ENCODE data around the gene OPA3.
"Not testable (repeated sequence)": the region's sequence is repeated elsewhere in the genome, so short reads cannot be mapped to it uniquely, and the experiment has no call there.

Gene OPA3

DNA sequence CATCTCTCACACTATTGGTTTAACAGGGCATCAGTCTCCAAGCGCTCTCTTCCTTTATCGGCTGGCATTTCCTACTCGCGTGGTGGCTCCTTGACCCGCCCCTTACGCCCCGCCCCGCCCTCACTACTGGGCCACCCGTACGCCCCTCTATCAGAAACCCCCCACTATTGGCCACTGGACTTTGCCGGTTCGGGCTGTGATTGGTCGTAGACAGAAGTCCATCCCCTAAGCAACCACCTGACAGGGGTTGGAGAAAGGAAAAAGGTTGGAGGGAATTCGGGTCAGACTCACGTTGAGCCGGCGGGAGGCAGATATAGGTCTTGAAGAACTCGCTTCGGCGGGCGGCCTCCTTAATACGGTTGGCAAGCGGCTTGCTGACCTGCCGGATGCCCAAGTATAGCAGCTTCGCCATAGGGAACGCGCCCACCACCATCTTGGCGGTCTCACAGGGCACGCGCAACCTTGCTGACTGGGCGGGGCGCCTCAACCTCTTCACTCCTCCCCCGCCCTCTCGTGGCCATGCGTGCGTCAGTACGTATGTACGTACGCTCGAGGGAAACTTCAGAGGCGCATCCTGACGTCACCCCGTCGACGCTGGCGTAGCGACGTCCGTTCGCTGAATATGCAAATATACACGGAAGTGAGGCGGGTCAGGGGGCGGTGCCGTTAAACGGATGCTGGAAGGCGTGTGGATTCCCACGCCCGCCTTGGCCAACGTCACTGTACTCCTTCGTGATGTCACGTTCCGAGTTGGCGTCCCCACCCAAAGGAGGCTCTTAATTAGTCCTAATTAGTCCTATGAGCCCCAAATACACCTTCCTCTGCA is at the start of gene OPA3:
OPA3 (minus strand) TSS at position 471 of the 826 bp plus-strand sequence; CDS start at position 433, 38 bp downstream.
- peak; percentile 95 to 99 for DNase-seq (ENCODE audit: low spot score in 2 of 2)
- Mint-ChIP-seq H3K27me3 (peaks cover 3% of the 10 kb centered on the region), H3K4me3 (peak within 1 kb of the TSS; percentile 82), H3K36me3 (ENCODE audit: insufficient read depth) (peaks cover 16% of the 10 kb centered on the region), H3K4me1 (peaks cover 12% of the 10 kb centered on the region), H3K27ac (ENCODE audit: low read depth) (peak within 1 kb of the TSS; percentile 89), H3K9me3 (no peaks in the 10 kb centered on the region)
- peak; percentile 89 for ATAC-seq (replicated peaks; ENCODE audit: extremely low read depth, poor library complexity, severe bottlenecking)

DNA sequence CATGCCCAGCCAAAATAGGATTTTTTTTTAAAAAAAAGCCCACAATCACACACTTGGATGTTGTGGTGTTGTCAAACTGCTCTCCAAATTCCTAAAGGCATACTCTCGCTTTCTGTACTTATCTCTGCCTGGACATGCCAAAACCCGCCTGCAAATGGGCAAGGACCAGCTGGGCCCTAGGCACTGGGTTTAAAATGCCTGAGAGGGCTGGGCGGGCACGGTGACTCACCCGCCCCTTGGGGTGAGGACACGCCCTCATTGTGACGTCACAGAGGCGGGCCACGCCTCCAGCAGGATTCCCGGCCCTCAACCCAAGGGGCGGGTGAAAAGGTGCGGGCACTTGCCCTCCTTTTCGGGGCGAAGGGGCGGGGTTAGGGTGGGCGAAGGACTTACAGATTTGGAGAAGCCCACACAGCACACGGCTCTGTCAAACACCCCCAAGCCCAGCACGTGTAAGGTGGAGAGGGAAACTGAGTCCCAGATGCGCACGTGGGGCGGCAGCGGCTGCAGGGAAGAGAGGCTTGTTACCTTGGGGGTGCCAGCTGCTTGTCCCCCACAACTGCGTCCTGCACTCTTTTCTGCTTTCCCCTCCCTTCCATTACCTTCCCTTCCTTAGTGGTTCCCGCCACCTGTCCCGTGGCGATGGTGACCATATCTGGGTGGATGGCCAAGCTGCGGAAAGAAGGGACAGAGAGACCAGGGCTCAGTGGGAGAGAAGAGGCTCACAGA is 48.0 kb upstream of the OPA3 start:
- Mint-ChIP-seq H3K36me3 (ENCODE audit: insufficient read depth) (peaks cover 5% of the 10 kb centered on the region), H3K4me1 (no peaks in the 10 kb centered on the region), H3K27me3 (no peaks in the 10 kb centered on the region), H3K27ac (ENCODE audit: low read depth) (no peak overlapping the region), H3K4me3 (no peak overlapping the region), H3K9me3 (no peaks in the 10 kb centered on the region)
- DNase-seq (ENCODE audit: low spot score in 2 of 2): no peak
- ATAC-seq (replicated peaks; ENCODE audit: extremely low read depth, poor library complexity, severe bottlenecking): no peak

DNA sequence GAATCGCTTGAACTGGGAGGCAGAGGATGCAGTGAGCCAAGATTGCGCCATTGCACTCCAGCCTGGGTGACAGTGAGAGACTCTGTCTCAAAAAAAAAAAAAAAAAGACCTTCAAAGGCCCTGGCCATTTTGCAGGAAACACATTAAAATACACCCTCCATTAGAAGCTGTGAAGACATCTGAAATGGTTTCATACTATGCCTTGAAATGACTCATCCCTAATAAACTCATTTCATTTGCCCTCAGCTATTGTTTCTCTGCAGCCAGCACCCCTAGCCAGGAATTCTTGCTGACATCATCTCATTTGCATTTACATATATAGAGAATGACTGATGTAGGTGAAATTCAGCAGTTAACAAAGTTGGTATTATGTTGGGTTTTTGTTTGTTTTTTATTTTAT is 45.9 kb upstream of the OPA3 start:
- no peaks in the 10 kb centered on the region for H3K9me3 Mint-ChIP-seq
- ATAC-seq (replicated peaks; ENCODE audit: extremely low read depth, poor library complexity, severe bottlenecking) (no peak), DNase-seq (ENCODE audit: low spot score in 2 of 2) (no peak)
- H3K27ac Mint-ChIP-seq (ENCODE audit: low read depth): no peak overlapping the region
- no peak overlapping the region for H3K4me3 Mint-ChIP-seq
- no peaks in the 10 kb centered on the region for H3K4me1 Mint-ChIP-seq
- H3K27me3 Mint-ChIP-seq: no peaks in the 10 kb centered on the region
- H3K36me3 Mint-ChIP-seq (ENCODE audit: insufficient read depth): peaks cover 13% of the 10 kb centered on the region

DNA sequence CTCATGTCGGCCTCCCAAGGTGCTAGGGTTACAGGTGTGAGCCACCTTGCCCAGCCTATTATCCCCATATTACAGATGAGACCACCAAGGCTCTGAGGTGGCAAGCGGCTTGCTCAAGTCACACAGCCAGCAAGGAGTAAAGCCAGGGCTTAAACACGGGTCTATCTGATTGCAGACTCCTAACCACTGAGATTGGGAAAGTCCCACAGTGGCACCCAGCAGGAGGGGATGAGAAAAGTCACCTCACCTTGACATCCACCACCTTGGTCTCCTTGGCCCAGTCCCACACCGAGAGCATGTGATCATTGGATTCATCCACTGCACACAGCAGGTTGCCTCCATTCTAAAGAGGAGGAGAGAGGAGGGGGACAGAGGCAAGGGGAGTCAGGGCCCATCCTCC is 45.1 kb upstream of the OPA3 start:
- ATAC-seq (replicated peaks; ENCODE audit: extremely low read depth, poor library complexity, severe bottlenecking) (no peak), DNase-seq (ENCODE audit: low spot score in 2 of 2) (no peak)
- Mint-ChIP-seq H3K27me3 (no peaks in the 10 kb centered on the region), H3K4me3 (no peak overlapping the region), H3K9me3 (no peaks in the 10 kb centered on the region), H3K36me3 (ENCODE audit: insufficient read depth) (peaks cover 13% of the 10 kb centered on the region), H3K4me1 (no peaks in the 10 kb centered on the region), H3K27ac (ENCODE audit: low read depth) (no peak overlapping the region)

DNA sequence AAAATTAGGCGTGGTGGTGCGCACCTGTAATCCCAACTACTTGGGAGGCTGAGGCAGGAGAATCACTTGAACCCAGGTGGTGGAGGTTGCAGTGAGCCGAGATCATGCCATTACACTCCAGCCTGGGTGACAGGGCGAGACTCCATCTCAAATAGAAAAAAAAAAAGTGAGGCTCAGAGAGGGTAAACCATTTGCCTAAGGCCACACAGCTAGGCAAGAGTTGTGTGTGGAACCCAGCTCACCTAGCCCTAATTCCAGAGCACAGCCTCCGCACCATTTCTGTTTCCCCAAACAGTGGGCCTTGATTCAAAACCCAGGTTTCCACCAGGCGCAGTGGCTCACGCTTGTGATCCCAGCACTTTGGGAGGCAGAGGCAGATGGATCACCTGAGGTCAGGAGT is 43.6 kb upstream of the OPA3 start:
- H3K4me3 Mint-ChIP-seq; H3K27me3 Mint-ChIP-seq; ATAC-seq (replicated peaks; ENCODE audit: extremely low read depth, poor library complexity, severe bottlenecking); H3K27ac Mint-ChIP-seq (ENCODE audit: low read depth); H3K9me3 Mint-ChIP-seq; DNase-seq (ENCODE audit: low spot score in 2 of 2); H3K4me1 Mint-ChIP-seq: not testable (repeated sequence)
- H3K36me3 Mint-ChIP-seq (ENCODE audit: insufficient read depth): peaks cover 14% of the 10 kb centered on the region

DNA sequence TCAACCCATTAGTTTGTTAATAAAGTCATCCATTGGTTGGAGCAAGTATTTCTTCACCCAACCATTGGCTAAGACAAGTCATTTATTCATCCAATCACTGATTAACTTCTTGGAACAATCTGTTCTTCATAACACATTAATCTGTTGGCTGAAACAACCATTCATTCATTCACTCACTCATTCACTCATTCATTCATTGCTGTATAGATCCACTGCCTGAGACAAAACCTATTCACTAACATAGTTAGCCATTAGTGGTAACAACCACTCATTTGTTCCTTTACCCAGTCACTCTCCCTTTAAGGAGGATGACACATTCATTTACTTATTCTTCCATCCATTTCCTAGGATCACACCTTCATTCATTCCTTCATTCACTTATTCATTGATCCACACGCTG is 39.4 kb upstream of the OPA3 start:
- no peaks in the 10 kb centered on the region for H3K9me3 Mint-ChIP-seq
- DNase-seq (ENCODE audit: low spot score in 2 of 2): no peak
- H3K36me3 Mint-ChIP-seq (ENCODE audit: insufficient read depth): peaks cover 32% of the 10 kb centered on the region
- no peaks in the 10 kb centered on the region for H3K27me3 Mint-ChIP-seq
- H3K27ac Mint-ChIP-seq (ENCODE audit: low read depth): no peak overlapping the region
- no peak for ATAC-seq (replicated peaks; ENCODE audit: extremely low read depth, poor library complexity, severe bottlenecking)
- H3K4me1 Mint-ChIP-seq: no peaks in the 10 kb centered on the region
- H3K4me3 Mint-ChIP-seq: no peak overlapping the region

DNA sequence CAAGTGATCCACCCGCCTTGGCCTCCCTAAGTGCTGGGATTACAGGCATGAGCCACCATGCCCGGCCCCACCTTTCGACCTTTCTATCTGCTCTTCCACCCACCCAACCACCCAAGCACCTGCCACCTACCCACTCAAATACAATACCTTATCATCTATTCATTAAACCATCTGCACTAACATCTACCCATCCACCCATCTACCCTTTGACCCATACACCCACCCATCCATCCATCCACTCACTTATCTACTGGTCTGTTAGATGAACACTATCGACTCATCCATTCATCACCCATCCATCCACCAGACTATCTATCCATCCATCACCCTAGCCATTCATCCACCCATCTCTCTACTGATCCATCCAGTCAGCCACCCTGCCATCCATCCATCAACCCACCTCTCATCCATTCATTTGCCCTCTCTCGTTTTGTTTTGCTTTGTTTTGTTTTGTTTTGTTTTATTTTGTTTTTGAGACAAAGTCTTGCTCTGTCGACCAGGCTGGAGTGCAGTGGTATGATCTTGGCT is 37.4 kb upstream of the OPA3 start:
- Mint-ChIP-seq H3K4me3 (no peak overlapping the region), H3K4me1 (no peaks in the 10 kb centered on the region), H3K36me3 (ENCODE audit: insufficient read depth) (peaks cover 40% of the 10 kb centered on the region), H3K27me3 (no peaks in the 10 kb centered on the region), H3K9me3 (no peaks in the 10 kb centered on the region), H3K27ac (ENCODE audit: low read depth) (no peak overlapping the region)
- ATAC-seq (replicated peaks; ENCODE audit: extremely low read depth, poor library complexity, severe bottlenecking) (no peak), DNase-seq (ENCODE audit: low spot score in 2 of 2) (no peak)

DNA sequence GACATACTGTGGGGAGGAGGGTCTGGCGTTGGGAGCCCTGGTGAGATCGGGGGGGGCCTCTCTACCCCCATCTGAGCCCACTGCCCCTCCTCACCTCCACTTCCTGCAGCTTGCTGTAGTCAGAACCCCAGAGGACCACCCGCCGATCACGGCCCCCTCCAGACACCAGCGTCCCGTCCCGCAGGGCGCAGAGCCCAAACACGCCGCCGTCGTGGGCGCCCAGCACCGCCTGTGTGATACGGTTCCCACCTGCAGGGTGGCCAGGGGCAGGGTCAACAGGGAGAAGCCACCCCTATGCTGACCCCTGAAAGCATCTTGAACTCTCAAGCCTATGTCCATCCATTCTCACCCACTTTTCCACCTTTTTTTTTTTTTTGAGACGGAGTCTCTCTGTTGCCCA is 36.8 kb upstream of the OPA3 start:
- no peak overlapping the region for H3K4me3 Mint-ChIP-seq
- H3K4me1 Mint-ChIP-seq: no peaks in the 10 kb centered on the region
- ATAC-seq (replicated peaks; ENCODE audit: extremely low read depth, poor library complexity, severe bottlenecking) (no peak), DNase-seq (ENCODE audit: low spot score in 2 of 2) (no peak)
- H3K9me3 Mint-ChIP-seq: no peaks in the 10 kb centered on the region
- H3K27me3 Mint-ChIP-seq: no peaks in the 10 kb centered on the region
- H3K27ac Mint-ChIP-seq (ENCODE audit: low read depth): no peak overlapping the region
- H3K36me3 Mint-ChIP-seq (ENCODE audit: insufficient read depth): peaks cover 44% of the 10 kb centered on the region

DNA sequence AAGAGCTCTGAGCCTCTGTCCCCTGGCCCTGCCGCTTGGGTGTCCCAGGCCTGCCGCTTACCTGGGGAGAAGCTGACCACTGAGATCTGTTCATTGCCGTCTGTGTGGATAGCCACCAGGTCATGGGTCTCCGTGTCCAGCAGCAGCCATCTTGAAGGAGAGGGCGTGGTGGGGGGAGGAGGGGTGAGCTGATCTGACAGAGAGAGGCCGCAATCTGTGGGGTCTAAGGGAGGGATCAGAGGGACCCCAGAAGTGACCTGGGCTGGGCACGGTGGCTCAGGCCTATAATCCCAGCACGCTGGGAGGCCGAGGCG is 32.1 kb upstream of the OPA3 start:
- no peak overlapping the region for H3K4me3 Mint-ChIP-seq
- DNase-seq (ENCODE audit: low spot score in 2 of 2): no peak
- H3K27me3 Mint-ChIP-seq: no peaks in the 10 kb centered on the region
- no peaks in the 10 kb centered on the region for H3K9me3 Mint-ChIP-seq
- ATAC-seq (replicated peaks; ENCODE audit: extremely low read depth, poor library complexity, severe bottlenecking): no peak
- peaks cover 56% of the 10 kb centered on the region for H3K36me3 Mint-ChIP-seq (ENCODE audit: insufficient read depth)
- peaks cover 17% of the 10 kb centered on the region for H3K4me1 Mint-ChIP-seq
- no peak overlapping the region for H3K27ac Mint-ChIP-seq (ENCODE audit: low read depth)

DNA sequence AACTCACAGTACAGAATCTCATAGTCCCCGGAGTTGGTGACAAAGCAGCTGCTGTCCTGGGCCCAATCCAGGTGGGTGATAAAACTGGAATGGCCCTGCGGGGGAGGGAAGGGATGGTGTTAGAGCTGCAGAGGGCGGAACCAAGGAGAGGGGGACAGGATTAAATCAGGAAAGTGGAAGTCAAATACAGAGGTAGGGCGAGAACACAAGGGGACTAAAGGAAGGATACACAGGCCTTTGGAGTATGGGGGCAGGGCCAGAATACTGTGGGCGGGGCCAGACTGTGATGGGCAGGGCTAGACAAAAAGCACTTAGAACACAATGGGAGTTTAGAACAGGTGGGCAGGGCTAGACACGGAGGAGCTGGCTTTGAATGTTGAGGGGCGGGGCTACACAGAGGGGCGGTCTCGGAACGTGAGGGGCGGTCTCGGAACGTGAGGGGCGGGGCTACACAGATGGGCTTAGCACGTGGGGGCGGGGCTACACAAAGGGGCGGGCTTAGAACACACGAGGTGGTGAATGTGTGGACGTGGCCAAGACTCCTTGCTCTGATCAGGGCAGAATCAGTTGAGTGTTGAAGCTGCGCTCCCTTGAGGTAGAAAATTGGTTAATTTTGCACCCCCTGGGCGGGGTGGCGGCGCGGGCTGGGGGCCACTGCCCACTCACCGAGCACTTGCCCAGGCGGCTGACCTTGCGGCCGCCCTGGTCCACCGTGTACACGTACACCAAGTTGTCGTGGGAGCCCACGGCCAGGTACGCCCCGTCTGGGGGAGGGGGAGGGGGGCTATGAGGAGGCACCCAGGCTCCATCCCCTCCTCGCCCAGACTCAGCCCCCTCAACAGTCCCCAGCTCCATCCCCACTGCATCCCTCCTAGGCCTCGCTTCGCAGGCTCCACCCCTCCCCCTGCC is 31.4 kb upstream of the OPA3 start:
- peaks cover 17% of the 10 kb centered on the region for H3K4me1 Mint-ChIP-seq
- H3K4me3 Mint-ChIP-seq: no peak overlapping the region
- H3K27me3 Mint-ChIP-seq: no peaks in the 10 kb centered on the region
- DNase-seq (ENCODE audit: low spot score in 2 of 2) (peak; percentile 52 to 76), ATAC-seq (replicated peaks; ENCODE audit: extremely low read depth, poor library complexity, severe bottlenecking) (peak; percentile 92)
- H3K9me3 Mint-ChIP-seq: no peaks in the 10 kb centered on the region
- peaks cover 59% of the 10 kb centered on the region for H3K36me3 Mint-ChIP-seq (ENCODE audit: insufficient read depth)
- H3K27ac Mint-ChIP-seq (ENCODE audit: low read depth): no peak overlapping the region

DNA sequence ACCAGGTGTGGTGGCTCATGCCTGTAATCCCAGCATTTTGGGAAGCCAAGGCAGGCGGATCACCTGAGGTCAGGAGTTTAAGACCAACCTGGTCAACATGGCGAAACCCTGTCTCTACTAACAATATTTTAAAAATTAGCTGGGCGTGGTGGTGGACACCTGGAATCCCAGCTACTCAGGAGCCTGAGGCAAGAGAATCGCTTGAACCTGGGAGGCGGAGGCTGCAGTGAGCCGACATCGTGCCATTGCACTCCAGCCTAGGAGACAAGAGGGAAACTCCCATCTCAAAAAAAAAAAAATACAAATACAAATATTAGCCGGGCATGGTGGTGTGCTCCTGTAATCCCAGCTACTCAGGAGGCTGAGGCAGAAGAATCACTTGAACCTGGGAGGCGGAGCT is 30.5 kb upstream of the OPA3 start:
- not testable (repeated sequence) for DNase-seq (ENCODE audit: low spot score in 2 of 2); ATAC-seq (replicated peaks; ENCODE audit: extremely low read depth, poor library complexity, severe bottlenecking); H3K4me3 Mint-ChIP-seq; H3K27me3 Mint-ChIP-seq; H3K27ac Mint-ChIP-seq (ENCODE audit: low read depth); H3K9me3 Mint-ChIP-seq
- Mint-ChIP-seq H3K4me1 (peaks cover 17% of the 10 kb centered on the region), H3K36me3 (ENCODE audit: insufficient read depth) (peaks cover 58% of the 10 kb centered on the region)

DNA sequence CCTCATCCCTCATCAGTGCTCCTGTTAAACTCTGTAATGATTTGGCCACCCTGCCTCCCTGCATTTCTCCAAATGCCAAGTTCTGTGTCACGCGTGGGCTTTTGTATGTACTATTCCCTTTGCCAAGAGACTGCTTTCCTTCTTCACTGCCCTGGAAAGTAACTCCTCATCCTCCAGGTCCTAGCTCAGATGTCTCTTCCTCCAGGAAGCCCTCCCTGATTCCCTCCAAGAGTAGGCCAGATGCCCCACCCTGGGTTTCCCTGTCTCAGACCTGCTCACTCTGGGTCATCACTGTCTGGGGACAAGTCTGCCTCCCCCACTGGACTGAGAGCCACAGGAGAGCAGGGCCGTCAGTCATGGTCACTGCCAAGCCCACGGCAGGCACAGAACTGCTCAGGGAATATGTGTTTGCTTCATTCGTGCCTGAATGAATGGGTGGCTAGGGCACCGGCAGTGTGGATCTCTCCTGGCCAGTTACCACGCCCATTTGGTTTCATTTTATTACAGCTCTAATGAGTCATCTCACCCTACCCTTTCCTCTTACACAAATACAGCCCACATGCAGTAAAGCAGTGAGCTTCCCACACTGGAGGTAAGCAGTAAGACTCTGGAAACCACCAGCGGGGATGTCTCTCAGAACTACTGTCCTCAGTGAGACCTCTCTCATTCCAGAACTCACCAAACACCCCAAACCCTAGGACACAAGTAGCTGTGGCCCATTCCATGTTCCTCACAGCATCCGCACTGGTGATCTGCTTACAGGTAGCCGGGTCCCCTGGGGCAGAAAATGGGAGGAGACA is 29.5 kb upstream of the OPA3 start:
- no peaks in the 10 kb centered on the region for H3K9me3 Mint-ChIP-seq
- ATAC-seq (replicated peaks; ENCODE audit: extremely low read depth, poor library complexity, severe bottlenecking): peak; percentile 50
- H3K4me1 Mint-ChIP-seq: peaks cover 17% of the 10 kb centered on the region
- no peaks in the 10 kb centered on the region for H3K27me3 Mint-ChIP-seq
- H3K27ac Mint-ChIP-seq (ENCODE audit: low read depth): peak overlapping the region; percentile 79
- H3K4me3 Mint-ChIP-seq: no peak overlapping the region
- peaks cover 59% of the 10 kb centered on the region for H3K36me3 Mint-ChIP-seq (ENCODE audit: insufficient read depth)
- no peak for DNase-seq (ENCODE audit: low spot score in 2 of 2)
